Adrenal gland (tissue), 5 donors: ENCODE results near the gene PRICKLE2.

Experiments used
- CTCF ChIP-seq, 6 experiments: fragments of 450-650 bp in 4 of 6; fragments of 200-600 bp in 2 of 6; sonication (generic) in 1 of 6; IDR thresholded peaks; 1 replicate in 5 of 6; 2 replicates in 1 of 6; pipeline versions ENCODE4 v1.5.1 to v1.8.0; 2016 to 2021; ENCODE audit warnings: antibody characterized with exemption in 6 of 6, mild to moderate bottlenecking in 2 of 6, moderate library complexity in 1 of 6
- POLR2A ChIP-seq, 2 donors: fragments of 450-650 bp; IDR thresholded peaks; one replicate each; pipeline ENCODE4 v1.6.1; 2017; ENCODE audit warnings: antibody characterized with exemption in 2 of 2, mild to moderate bottlenecking in 2 of 2, moderate library complexity in 1 of 2
- donor health status: DM: no; HTN: no; CAD: no.

- TF ChIP-seq CTCF (IDR thresholded peaks at IDR 0.05) (no peak), POLR2A (IDR thresholded peaks at IDR 0.05) (no peak)
Observed at GRCh38 chr3:64155328-64155727, 69.9 kb downstream of the PRICKLE2 start.
